SJSA1 (cell line): Measurements from ENCODE around the gene PPP1R18. TPM values are rescaled to one million over a fixed set of nuclear protein-coding genes. Genes with fewer than 3 reads are reported as not detected.

ENCODE experiments used
- total RNA-seq: library from RNA; depleted of rRNA; stranded (reverse); fragments of >200 nt; shearing (Covaris generic); gene quantifications from 2 replicates; pipeline ENCODE4 v1.2.3, GENCODE V29; 2014; rRNA removed

The PPP1R18 gene
- total RNA-seq, 1 experiment from 2014 or later = 76.8 TPM

Other genes starting within 250 kb of the PPP1R18 start
- 214 and 294 TPM in 2 replicates for gene HLA-E, start 197.1 kb downstream of the PPP1R18 start, total RNA-seq
- gene GNL1, start 130.2 kb downstream of the PPP1R18 start, total RNA-seq = 20.9 and 49.5 TPM in 2 replicates
- gene PRR3, start 129.3 kb downstream of the PPP1R18 start, total RNA-seq = 7.8 and 7.9 TPM in 2 replicates
- gene ABCF1, start 115.2 kb downstream of the PPP1R18 start, total RNA-seq = 38.8 and 59.3 TPM in 2 replicates
- 16.8 and 21.0 TPM in 2 replicates for gene PPP1R10, start 69.4 kb downstream of the PPP1R18 start, total RNA-seq
- 44.4 and 46.8 TPM in 2 replicates for gene MRPS18B, start 68.8 kb downstream of the PPP1R18 start, total RNA-seq
- gene ATAT1, start 59.8 kb downstream of the PPP1R18 start, total RNA-seq = 0.66 and 3.4 TPM in 2 replicates
- gene C6orf136, start 39.5 kb downstream of the PPP1R18 start, total RNA-seq = 4.9 and 15.8 TPM in 2 replicates
- 59.5 and 86.3 TPM in 2 replicates for gene DHX16, start 13.6 kb downstream of the PPP1R18 start, total RNA-seq
- gene NRM, start 4.3 kb upstream of the PPP1R18 start, total RNA-seq = 6.8 and 10.0 TPM in 2 replicates
- gene MDC1, start 30.6 kb upstream of the PPP1R18 start, total RNA-seq = 8.4 and 8.6 TPM in 2 replicates
- 1,157 and 1,642 TPM in 2 replicates for gene TUBB, start 33.7 kb upstream of the PPP1R18 start, total RNA-seq
- gene FLOT1, start 56.0 kb upstream of the PPP1R18 start, total RNA-seq = 200 and 254 TPM in 2 replicates
- gene IER3, start 57.9 kb upstream of the PPP1R18 start, total RNA-seq = 119 and 139 TPM in 2 replicates
- 17.0 and 18.2 TPM in 2 replicates for gene DDR1, start 197.9 kb upstream of the PPP1R18 start, total RNA-seq
- 13.4 and 17.7 TPM in 2 replicates for gene GTF2H4, start 221.6 kb upstream of the PPP1R18 start, total RNA-seq
- gene VARS2, start 227.6 kb upstream of the PPP1R18 start, total RNA-seq = 21.2 and 28.9 TPM in 2 replicates
- gene SFTA2, start 245.5 kb upstream of the PPP1R18 start, total RNA-seq = not detected in 2 replicates